ENCODE measurements around the gene MIEF1.

The MIEF1 gene

DNA sequence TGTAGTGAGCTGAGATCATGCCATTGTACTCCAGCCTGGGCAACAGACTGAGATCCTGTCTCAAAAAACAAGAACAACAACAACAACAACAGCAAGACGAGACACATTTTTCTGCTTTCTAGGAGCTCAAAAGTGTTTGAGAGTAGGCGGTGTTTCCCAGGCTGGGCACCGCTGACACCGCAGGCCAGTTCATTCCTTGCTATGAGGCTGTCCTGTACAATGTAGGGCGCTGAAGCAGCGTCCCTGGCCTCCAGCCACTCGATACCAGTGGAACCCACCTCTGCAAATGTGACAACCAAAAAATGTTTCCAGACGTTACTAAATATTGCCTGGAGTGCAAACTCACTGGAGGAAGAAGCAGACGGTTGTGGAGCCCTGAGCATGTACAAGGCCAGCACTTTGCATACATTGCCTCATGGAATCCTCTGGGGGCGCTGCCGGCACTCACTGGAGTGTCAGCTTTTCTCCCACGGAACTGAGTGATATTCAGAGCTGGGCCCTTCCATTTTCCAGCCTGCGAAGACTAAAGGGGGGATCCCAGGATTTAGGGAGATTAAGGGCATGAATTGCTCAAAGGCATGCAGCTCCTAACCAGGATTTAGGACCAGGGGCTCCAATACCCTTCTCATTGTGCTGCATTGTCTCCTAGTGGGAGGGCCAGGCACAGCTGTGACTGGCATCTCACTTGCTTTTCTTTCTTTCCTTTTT is 5.8 kb upstream of the MIEF1 start (continued):
- TF ChIP-seq, protein P1, sequence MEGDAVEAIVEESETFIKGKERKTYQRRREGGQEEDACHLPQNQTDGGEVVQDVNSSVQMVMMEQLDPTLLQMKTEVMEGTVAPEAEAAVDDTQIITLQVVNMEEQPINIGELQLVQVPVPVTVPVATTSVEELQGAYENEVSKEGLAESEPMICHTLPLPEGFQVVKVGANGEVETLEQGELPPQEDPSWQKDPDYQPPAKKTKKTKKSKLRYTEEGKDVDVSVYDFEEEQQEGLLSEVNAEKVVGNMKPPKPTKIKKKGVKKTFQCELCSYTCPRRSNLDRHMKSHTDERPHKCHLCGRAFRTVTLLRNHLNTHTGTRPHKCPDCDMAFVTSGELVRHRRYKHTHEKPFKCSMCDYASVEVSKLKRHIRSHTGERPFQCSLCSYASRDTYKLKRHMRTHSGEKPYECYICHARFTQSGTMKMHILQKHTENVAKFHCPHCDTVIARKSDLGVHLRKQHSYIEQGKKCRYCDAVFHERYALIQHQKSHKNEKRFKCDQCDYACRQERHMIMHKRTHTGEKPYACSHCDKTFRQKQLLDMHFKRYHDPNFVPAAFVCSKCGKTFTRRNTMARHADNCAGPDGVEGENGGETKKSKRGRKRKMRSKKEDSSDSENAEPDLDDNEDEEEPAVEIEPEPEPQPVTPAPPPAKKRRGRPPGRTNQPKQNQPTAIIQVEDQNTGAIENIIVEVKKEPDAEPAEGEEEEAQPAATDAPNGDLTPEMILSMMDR (tag by site-specific recombination; IDR thresholded peaks at IDR 0.05) = peak; percentile 69
- TF ChIP-seq YY1 (tag by site-specific recombination; IDR thresholded peaks at IDR 0.05) (no peak), ZNF146 (tag by site-specific recombination; IDR thresholded peaks at IDR 0.05) (no peak), ZSCAN4 (tag by site-specific recombination; IDR thresholded peaks at IDR 0.05) (no peak), ZNF239 (tag by site-specific recombination; IDR thresholded peaks at IDR 0.05) (no peak)
- TF ChIP-seq, protein P2, sequence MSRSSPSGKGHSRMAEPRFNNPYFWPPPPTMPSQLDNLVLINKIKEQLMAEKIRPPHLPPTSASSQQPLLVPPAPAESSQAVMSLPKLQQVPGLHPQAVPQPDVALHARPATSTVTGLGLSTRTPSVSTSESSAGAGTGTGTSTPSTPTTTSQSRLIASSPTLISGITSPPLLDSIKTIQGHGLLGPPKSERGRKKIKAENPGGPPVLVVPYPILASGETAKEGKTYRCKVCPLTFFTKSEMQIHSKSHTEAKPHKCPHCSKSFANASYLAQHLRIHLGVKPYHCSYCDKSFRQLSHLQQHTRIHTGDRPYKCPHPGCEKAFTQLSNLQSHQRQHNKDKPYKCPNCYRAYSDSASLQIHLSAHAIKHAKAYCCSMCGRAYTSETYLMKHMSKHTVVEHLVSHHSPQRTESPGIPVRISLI (tag by site-specific recombination; IDR thresholded peaks at IDR 0.05) = no peak

GRCh38 chr22:39497429-39497828 is 4.7 kb upstream of the MIEF1 start:
- Histone ChIP-seq H3K4me3 (ENCODE audit: low read depth, low read length) (no peak overlapping the region), H3K9me3 (ENCODE audit: control insufficient read depth, insufficient read depth, low read depth, low read length) (no peaks in the 10 kb centered on the region), H3K27ac (ENCODE audit: extremely low read depth, low read depth, low read length) (no peak overlapping the region), H3K36me3 (ENCODE audit: control insufficient read depth in 2 of 2, insufficient read depth in 1 of 2, low read length in 2 of 2) (no peaks in the 10 kb centered on the region), H3K4me1 (ENCODE audit: control insufficient read depth, insufficient read depth, low read length) (peaks cover 8% of the 10 kb centered on the region)
- ChIA-PET POLR2A (interaction anchor here (2.0 to 2.4 kb wide), 3 partner anchors 23 to 27 kb away, joined by 9 to 13 read pairs (median 11); partner anchors contain the start of gene ATF4), CTCF (interaction anchor here (0.5 to 10.7 kb wide), 9 partner anchors 9 to 527 kb away, joined by 3 to 380 read pairs (median 5); partner anchors contain the start of gene RPS19BP1)
- TF ChIP-seq, protein P3, sequence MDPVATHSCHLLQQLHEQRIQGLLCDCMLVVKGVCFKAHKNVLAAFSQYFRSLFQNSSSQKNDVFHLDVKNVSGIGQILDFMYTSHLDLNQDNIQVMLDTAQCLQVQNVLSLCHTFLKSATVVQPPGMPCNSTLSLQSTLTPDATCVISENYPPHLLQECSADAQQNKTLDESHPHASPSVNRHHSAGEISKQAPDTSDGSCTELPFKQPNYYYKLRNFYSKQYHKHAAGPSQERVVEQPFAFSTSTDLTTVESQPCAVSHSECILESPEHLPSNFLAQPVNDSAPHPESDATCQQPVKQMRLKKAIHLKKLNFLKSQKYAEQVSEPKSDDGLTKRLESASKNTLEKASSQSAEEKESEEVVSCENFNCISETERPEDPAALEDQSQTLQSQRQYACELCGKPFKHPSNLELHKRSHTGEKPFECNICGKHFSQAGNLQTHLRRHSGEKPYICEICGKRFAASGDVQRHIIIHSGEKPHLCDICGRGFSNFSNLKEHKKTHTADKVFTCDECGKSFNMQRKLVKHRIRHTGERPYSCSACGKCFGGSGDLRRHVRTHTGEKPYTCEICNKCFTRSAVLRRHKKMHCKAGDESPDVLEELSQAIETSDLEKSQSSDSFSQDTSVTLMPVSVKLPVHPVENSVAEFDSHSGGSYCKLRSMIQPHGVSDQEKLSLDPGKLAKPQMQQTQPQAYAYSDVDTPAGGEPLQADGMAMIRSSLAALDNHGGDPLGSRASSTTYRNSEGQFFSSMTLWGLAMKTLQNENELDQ (tag by site-specific recombination; IDR thresholded peaks at IDR 0.05; ENCODE audit: low read depth) = no peak
- TF ChIP-seq ZNF544 (tag by site-specific recombination; IDR thresholded peaks at IDR 0.05) (no peak), ZNF510 (tag by site-specific recombination; IDR thresholded peaks at IDR 0.05; ENCODE audit: insufficient replicate concordance) (no peak), ZIC2 (tag by site-specific recombination; IDR thresholded peaks at IDR 0.05) (no peak), PRDM1 (tag by site-specific recombination; IDR thresholded peaks at IDR 0.05) (no peak), ZNF707 (tag by site-specific recombination; IDR thresholded peaks at IDR 0.05) (no peak), ZNF704 (tag by site-specific recombination; IDR thresholded peaks at IDR 0.05) (no peak), ZNF843 (tag by site-specific recombination; IDR thresholded peaks at IDR 0.05) (no peak)
- TF ChIP-seq, protein P4, sequence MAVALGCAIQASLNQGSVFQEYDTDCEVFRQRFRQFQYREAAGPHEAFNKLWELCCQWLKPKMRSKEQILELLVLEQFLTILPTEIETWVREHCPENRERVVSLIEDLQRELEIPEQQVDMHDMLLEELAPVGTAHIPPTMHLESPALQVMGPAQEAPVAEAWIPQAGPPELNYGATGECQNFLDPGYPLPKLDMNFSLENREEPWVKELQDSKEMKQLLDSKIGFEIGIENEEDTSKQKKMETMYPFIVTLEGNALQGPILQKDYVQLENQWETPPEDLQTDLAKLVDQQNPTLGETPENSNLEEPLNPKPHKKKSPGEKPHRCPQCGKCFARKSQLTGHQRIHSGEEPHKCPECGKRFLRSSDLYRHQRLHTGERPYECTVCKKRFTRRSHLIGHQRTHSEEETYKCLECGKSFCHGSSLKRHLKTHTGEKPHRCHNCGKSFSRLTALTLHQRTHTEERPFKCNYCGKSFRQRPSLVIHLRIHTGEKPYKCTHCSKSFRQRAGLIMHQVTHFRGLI (tag by site-specific recombination; IDR thresholded peaks at IDR 0.05) = no peak
- TF ChIP-seq, protein P5, sequence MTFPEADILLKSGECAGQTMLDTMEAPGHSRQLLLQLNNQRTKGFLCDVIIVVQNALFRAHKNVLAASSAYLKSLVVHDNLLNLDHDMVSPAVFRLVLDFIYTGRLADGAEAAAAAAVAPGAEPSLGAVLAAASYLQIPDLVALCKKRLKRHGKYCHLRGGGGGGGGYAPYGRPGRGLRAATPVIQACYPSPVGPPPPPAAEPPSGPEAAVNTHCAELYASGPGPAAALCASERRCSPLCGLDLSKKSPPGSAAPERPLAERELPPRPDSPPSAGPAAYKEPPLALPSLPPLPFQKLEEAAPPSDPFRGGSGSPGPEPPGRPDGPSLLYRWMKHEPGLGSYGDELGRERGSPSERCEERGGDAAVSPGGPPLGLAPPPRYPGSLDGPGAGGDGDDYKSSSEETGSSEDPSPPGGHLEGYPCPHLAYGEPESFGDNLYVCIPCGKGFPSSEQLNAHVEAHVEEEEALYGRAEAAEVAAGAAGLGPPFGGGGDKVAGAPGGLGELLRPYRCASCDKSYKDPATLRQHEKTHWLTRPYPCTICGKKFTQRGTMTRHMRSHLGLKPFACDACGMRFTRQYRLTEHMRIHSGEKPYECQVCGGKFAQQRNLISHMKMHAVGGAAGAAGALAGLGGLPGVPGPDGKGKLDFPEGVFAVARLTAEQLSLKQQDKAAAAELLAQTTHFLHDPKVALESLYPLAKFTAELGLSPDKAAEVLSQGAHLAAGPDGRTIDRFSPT (tag by site-specific recombination; IDR thresholded peaks at IDR 0.05) = no peak

Data from HEK293 (cell line).